Measurements from ENCODE around the gene GRM1. TPM values are rescaled to one million over a fixed set of nuclear protein-coding genes. Genes with fewer than 3 reads are reported as not detected.

Gene GRM1
- total and polyA plus RNA-seq, 2 donors (not counting 3 experiments of a cell fraction or from before 2014, with no cell fraction given) = 0.07 TPM; not detected in 1

DNA sequence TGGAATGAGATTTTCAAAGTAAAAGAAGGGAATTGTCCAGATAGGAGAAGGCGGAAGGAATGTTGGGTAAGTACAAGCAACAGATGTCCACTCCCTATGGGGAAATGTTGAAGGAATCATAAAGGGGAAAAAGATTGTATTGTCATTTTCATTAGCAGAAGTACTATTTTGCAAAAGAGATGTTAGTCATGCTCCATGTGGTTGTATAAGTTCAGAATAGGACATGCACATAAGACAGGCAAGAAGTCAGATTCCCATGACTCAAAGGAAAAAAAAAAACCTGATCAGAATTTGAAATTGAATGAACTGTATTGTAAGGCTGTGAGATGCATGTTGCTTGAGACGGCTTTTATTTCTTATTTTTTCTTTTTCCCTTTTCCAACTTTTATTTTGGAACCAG, 36.8 kb downstream of the GRM1 start:
- no peaks in the 10 kb centered on the region for H4K20me1 ChIP-seq (replicated peaks; ENCODE audit: control insufficient read depth, extremely low read depth, insufficient read depth, low read length)
- no TSS peak for BruUV-seq (replicated peaks)
- H3K9ac ChIP-seq (replicated peaks; ENCODE audit: extremely low read depth, insufficient read depth, low read length) = no peak overlapping the region

DNA sequence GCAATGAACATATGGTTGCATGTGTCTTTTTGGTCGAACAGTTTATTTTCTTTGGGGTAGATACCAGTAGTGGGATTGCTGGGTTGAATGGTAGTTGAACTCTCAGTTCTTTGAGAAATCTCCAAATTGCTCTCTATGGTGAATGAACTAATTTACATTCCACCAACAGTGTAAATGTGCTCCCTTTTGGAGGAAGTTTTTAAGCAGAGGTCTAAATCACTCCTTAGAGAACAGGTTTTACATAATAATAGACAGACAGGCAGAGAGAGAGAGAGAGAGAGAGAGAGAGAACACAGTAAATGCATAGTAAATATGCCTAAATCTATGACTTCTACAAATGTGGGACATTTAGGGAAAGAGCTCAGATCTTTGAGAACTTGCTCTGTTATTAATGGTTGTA, 37.6 kb downstream of the GRM1 start:
- TF ChIP-seq POLR2AphosphoS5 (IDR thresholded peaks at IDR 0.05; ENCODE audit: insufficient read depth, low read depth, low read length) (no peak), MYC (IDR thresholded peaks at IDR 0.05; ENCODE audit: low read depth, low read length) (no peak), EZH2 (IDR thresholded peaks at IDR 0.05; ENCODE audit: borderline replicate concordance, low read depth, low read length, severe bottlenecking) (no peak), FOS (IDR thresholded peaks at IDR 0.05; ENCODE audit: borderline replicate concordance, insufficient read depth, low read length) (no peak), POLR2A (IDR thresholded peaks at IDR 0.05; ENCODE audit: low read depth, low read length) (no peak), GATA2 (IDR thresholded peaks at IDR 0.05; ENCODE audit: insufficient read depth, insufficient read length, low read depth, low read length) (no peak), JUN (IDR thresholded peaks at IDR 0.05; ENCODE audit: borderline replicate concordance, insufficient read depth, insufficient read length, low read depth) (no peak)
- TF ChIP-seq, protein P1, sequence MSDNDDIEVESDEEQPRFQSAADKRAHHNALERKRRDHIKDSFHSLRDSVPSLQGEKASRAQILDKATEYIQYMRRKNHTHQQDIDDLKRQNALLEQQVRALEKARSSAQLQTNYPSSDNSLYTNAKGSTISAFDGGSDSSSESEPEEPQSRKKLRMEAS (IDR thresholded peaks at IDR 0.05; ENCODE audit: insufficient read depth, insufficient read length) = no peak
- TF ChIP-seq, protein P2, sequence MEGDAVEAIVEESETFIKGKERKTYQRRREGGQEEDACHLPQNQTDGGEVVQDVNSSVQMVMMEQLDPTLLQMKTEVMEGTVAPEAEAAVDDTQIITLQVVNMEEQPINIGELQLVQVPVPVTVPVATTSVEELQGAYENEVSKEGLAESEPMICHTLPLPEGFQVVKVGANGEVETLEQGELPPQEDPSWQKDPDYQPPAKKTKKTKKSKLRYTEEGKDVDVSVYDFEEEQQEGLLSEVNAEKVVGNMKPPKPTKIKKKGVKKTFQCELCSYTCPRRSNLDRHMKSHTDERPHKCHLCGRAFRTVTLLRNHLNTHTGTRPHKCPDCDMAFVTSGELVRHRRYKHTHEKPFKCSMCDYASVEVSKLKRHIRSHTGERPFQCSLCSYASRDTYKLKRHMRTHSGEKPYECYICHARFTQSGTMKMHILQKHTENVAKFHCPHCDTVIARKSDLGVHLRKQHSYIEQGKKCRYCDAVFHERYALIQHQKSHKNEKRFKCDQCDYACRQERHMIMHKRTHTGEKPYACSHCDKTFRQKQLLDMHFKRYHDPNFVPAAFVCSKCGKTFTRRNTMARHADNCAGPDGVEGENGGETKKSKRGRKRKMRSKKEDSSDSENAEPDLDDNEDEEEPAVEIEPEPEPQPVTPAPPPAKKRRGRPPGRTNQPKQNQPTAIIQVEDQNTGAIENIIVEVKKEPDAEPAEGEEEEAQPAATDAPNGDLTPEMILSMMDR (IDR thresholded peaks at IDR 0.05; ENCODE audit: extremely low read depth in 1 of 2, insufficient read depth in 1 of 2, low read depth in 1 of 2, low read length in 2 of 2) = no peak

More for the DNA sequence above, 36.8 kb downstream of the GRM1 start:
- no peaks in the 10 kb centered on the region for H3K79me2 ChIP-seq (ENCODE audit: control insufficient read depth, insufficient read depth, low read length)
- FAIRE-seq (no peak), DNase-seq (ENCODE audit: low read depth, low spot score) (no peak)
- dilution Hi-C loops (cut with MboI; ENCODE audit: extremely low pct_ligation_motif_present, low sequenced_read_pairs) = no loop called here
- no peak for TF ChIP-seq MYC (IDR thresholded peaks at IDR 0.05; ENCODE audit: low read depth, low read length)
- no peak for TF ChIP-seq POLR2A (IDR thresholded peaks at IDR 0.05; ENCODE audit: low read depth, low read length)
- no peak for TF ChIP-seq FOS (IDR thresholded peaks at IDR 0.05; ENCODE audit: borderline replicate concordance, insufficient read depth, low read length)
- TF ChIP-seq JUN (IDR thresholded peaks at IDR 0.05; ENCODE audit: borderline replicate concordance, insufficient read depth, insufficient read length, low read depth) = no peak
- TF ChIP-seq GATA2 (IDR thresholded peaks at IDR 0.05; ENCODE audit: insufficient read depth, insufficient read length, low read depth, low read length) = no peak
- TF ChIP-seq, protein P1 (IDR thresholded peaks at IDR 0.05; ENCODE audit: insufficient read depth, insufficient read length) = no peak
- H3K9me3 ChIP-seq (replicated peaks; ENCODE audit: control insufficient read depth, insufficient read depth, low read length) = no peaks in the 10 kb centered on the region
- POLR2A ChIA-PET = no interaction called here
- intact Hi-C loops (cut with micrococcal nuclease) = no loop called here
- H3K36me3 ChIP-seq (ENCODE audit: control insufficient read depth in 2 of 2, extremely low read depth in 1 of 2, insufficient read depth in 2 of 2, low read length in 2 of 2) = no peaks in the 10 kb centered on the region
- H2AFZ ChIP-seq (ENCODE audit: low read depth, low read length) = no peak overlapping the region
- no peak overlapping the region for H3K4me2 ChIP-seq (ENCODE audit: insufficient read depth, low read length)
- CTCF ChIA-PET = no interaction called here
- H3K4me3 ChIP-seq (replicated peaks in 1 of 3; ENCODE audit: insufficient read depth in 1 of 3, low read depth in 1 of 3, low read length in 3 of 3) = no peak overlapping the region
- no peaks in the 10 kb centered on the region for H3K9me1 ChIP-seq (replicated peaks; ENCODE audit: control insufficient read depth, extremely low read depth, insufficient read depth, low read length)
- no peak overlapping the region for H3K27ac ChIP-seq (ENCODE audit: insufficient read depth, low read depth, low read length)
- H3K4me1 ChIP-seq (ENCODE audit: control insufficient read depth, extremely low read depth, insufficient read depth, low read length) = no peaks in the 10 kb centered on the region
- H3K27me3 ChIP-seq (ENCODE audit: control insufficient read depth in 2 of 2, insufficient read depth in 2 of 2, low read length in 2 of 2) = no peaks in the 10 kb centered on the region

More for the DNA sequence above, 37.6 kb downstream of the GRM1 start:
- intact Hi-C loops (cut with micrococcal nuclease) = no loop called here
- ChIA-PET POLR2A (no interaction called here), CTCF (no interaction called here)
- dilution Hi-C loops (cut with MboI; ENCODE audit: extremely low pct_ligation_motif_present, low sequenced_read_pairs) = no loop called here
- Histone ChIP-seq H3K79me2 (ENCODE audit: control insufficient read depth, insufficient read depth, low read length) (no peaks in the 10 kb centered on the region), H3K9me1 (replicated peaks; ENCODE audit: control insufficient read depth, extremely low read depth, insufficient read depth, low read length) (no peaks in the 10 kb centered on the region), H3K4me3 (replicated peaks in 1 of 3; ENCODE audit: insufficient read depth in 1 of 3, low read depth in 1 of 3, low read length in 3 of 3) (no peak overlapping the region), H3K4me1 (ENCODE audit: control insufficient read depth, extremely low read depth, insufficient read depth, low read length) (no peaks in the 10 kb centered on the region), H2AFZ (ENCODE audit: low read depth, low read length) (no peak overlapping the region), H3K27me3 (ENCODE audit: control insufficient read depth in 2 of 2, insufficient read depth in 2 of 2, low read length in 2 of 2) (no peaks in the 10 kb centered on the region), H3K27ac (ENCODE audit: insufficient read depth, low read depth, low read length) (no peak overlapping the region), H3K36me3 (ENCODE audit: control insufficient read depth in 2 of 2, extremely low read depth in 1 of 2, insufficient read depth in 2 of 2, low read length in 2 of 2) (no peaks in the 10 kb centered on the region), H3K4me2 (ENCODE audit: insufficient read depth, low read length) (no peak overlapping the region), H4K20me1 (replicated peaks; ENCODE audit: control insufficient read depth, extremely low read depth, insufficient read depth, low read length) (no peaks in the 10 kb centered on the region), H3K9me3 (replicated peaks; ENCODE audit: control insufficient read depth, insufficient read depth, low read length) (no peaks in the 10 kb centered on the region), H3K9ac (replicated peaks; ENCODE audit: extremely low read depth, insufficient read depth, low read length) (no peak overlapping the region)
- BruUV-seq (replicated peaks) = no TSS peak
- DNase-seq (ENCODE audit: low read depth, low spot score) = no peak
- FAIRE-seq = peak; percentile 77

Measured in endothelial cell of umbilical vein (primary cell).